Stimulated activated CD8-positive, alpha-beta memory T cell treated with anti-CD3 and anti-CD28 coated beads, Interleukin-12 subunit alpha, Interleukin-12 subunit beta, amount 100 ng/mL, for 4 hours (primary cell): ENCODE measurements around the gene NDEL1.

Source experiments
- DNase-seq: peaks from one replicate; pipeline ENCODE4 v3.0.0-alpha.2; 2020; ENCODE audit warnings: low read depth

NDEL1 gene

GRCh38 chr17:8477715-8478441, 42.2 kb downstream of the NDEL1 start:
- no peak for DNase-seq

- no peak for DNase-seq
Measured at GRCh38 chr17:8479431-8479947, 43.8 kb downstream of the NDEL1 start.

DNA sequence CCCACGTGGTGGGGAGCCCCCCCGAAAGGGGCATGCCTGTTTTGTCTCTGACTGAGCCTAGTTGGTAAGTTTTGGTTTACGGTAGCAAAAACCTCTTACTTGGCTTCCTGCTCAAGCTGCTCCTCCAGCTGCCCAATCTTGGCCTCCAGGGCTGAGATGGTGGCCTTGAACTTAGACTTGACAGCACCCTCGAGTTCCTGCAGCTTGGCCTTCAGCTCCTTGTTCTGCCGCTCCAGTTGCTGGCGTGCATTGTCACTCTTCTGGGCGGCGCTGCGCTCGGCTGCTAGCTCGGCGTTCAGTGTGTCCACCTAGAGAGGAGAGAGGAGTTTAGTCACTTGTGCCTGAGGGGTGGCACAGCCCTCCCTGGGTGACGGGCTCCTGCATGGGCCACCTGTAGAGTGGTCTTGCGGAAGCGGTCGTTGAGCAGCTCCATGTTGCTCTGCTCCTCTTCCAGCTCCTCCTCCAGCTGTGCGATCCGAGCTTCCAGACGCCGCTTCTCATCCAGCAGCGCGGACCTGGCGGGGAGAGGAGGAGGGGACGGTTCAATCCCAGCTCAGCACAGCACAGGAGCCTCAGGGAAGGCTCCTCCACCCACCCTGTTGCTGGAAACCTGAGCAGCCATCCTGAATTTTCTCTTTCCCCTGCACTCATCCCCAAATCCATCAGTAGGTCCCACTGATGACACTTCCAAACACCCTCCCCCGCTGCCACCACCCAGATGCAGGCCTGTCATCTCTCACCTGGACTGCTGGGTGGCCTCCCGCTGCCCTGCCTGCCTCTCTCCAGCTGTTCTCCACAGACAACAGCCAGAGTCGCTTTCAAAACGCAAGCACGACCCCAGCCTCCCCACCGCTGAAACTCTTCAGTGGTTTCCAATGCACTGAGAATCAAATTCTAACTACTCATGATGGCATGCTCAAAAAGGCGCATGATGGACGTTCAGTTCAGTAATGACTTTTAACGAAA, 44.6 kb downstream of the NDEL1 start:
- DNase-seq, result no peak

GRCh38 chr17:8481089-8481488, 45.4 kb downstream of the NDEL1 start:
- no peak for DNase-seq

- no peak for DNase-seq
Measured at GRCh38 chr17:8481703-8482102, 46.0 kb downstream of the NDEL1 start.

- DNase-seq, result no peak
Measured at GRCh38 chr17:8482546-8482945, 46.9 kb downstream of the NDEL1 start.

DNA sequence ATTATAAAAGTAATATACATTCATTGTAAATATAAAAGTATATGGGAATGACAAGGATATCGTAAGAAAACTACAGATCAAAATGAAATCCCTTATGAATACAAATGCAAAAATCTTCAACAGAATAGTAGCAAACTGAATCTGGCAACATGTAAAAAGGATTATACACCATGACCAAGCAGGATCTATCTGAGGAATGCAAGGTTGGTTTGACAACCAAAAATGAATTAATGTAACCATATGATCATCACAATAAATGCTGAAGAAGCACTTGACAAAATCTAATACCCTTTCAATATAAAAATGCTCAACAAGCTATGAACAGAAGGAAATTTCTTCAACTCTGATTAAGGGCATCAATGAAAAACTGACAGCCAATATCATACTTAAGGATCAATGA, 48.8 kb downstream of the NDEL1 start:
- no peak for DNase-seq

DNA sequence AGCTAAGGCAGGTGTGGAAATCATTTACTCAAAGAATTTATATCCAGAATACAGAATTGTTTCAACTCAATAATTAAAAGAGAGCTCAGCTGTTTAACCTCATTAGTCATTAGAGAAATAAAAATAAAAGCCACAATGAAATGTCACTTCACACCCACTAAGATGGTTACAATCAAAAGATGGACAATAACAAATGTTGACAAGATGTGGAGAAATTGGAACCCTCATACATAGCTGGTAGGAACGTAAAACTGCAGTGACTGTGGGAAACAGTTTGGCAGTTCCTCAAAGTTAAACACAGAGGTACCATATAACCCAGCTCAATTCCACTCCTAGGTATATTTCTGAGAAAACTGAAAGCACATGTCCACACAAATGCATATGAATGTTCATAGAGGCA, 49.8 kb downstream of the NDEL1 start:
- no peak for DNase-seq

- DNase-seq, result no peak
Measured at GRCh38 chr17:8487130-8487645, 51.5 kb downstream of the NDEL1 start.

DNA sequence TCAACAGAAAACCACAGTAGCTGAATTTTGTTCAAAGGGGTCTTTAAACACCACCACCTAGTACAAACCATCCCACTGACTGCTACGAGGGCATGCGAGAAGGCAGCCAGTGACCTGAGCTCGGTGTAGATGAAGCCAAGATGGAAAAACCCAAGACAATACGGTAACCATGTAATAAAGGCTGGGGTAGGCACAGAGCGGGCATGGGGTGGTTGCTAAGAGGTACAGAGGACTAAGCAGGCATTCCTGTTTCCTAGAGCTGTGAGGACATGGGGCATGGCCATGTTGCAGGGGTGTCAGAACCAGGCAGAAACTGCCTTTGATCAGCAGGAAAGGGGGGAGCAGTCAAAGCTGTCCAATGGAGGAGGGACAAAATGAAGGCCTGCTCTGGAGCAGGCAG, 52.1 kb downstream of the NDEL1 start:
- DNase-seq, result no peak

GRCh38 chr17:8488491-8488890, 52.8 kb downstream of the NDEL1 start:
- no peak for DNase-seq

DNA sequence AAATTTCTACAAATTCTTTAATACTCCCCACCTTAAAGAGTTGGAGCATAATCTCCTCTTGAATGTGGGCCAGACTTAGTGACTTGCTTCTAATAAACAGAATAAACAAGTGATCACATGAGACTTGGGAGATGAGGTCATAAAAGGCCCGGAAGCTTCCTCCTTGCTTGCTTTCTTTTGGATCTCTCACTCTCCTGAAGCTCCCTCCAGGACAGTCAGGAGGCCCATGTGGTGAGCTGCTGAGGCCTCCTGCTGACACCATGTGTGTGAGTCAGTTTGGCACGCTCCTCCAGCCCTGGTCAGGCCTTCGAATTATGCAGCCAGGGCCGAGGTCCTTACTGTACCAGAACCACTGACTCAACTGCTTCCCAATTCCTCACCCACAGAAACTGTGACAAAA, 53.2 kb downstream of the NDEL1 start:
- DNase-seq, result no peak

GRCh38 chr17:8489841-8490240, 54.2 kb downstream of the NDEL1 start:
- no peak for DNase-seq

GRCh38 chr17:8490256-8491023, 54.8 kb downstream of the NDEL1 start:
- no peak for DNase-seq

GRCh38 chr17:8492121-8492520, 56.4 kb downstream of the NDEL1 start:
- no peak for DNase-seq

DNA sequence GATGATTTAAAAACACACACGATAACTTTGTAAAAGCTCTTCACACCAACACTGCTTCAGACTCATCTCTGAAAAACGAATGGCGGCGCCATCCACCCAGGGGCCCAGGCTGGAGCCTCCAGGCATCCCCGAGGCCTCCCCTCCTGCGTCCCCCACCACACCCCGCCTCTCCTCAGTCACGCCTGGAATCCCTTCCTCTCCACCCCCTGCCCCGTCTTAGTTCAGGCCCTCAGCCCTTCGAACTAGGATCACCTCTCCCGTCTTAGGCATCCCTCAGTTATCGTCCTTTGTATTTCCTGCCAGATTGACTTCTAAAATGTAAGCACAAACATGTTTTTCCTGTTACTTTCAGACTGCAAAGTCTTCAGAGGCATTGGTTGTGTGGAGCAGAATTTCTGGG, 58.3 kb downstream of the NDEL1 start:
- DNase-seq, result no peak

GRCh38 chr17:8494506-8495111, 58.9 kb downstream of the NDEL1 start:
- DNase-seq, result no peak

GRCh38 chr17:8496081-8496480, 60.4 kb downstream of the NDEL1 start:
- no peak for DNase-seq

- DNase-seq, result no peak
Measured at GRCh38 chr17:8499171-8499570, 63.5 kb downstream of the NDEL1 start.

DNA sequence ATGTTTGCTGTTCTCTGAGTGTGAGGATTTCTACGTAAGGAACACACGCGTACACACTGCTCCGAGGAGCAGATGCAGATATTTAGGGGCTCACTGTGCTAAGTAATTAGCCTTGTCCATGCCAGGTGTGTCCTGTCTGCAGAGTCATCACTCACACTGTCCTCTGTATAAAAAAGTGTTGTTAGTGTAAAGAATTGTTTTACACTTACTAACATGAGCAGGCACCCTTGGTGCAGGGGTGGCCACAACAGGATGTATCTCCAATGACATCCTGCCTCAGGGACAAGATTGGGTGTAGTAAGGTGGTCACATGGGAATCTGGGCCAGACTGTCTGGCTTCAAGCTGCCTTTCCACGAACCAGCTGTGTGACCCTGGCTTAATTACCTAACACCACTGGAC, 63.9 kb downstream of the NDEL1 start:
- no peak for DNase-seq

DNA sequence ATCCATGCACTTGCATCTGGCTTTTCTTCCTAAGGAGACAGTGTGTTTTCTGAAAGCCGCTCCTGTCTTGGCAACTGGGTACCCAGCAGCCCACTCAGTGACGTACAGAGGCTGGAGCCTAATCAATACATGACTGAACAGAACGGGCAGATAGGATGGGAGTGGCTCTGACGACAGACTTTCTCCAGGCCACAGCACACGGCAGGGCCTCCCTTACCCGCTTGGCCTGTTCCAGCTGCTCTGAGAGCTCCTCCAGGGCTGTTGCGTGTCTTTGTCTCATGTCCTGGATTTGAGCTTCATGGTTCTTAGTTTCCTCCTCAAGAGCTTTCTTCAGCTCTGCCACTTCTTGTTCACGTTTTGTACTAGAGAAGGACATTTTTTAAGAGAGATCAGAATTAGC, 64.9 kb downstream of the NDEL1 start:
- no peak for DNase-seq

DNA sequence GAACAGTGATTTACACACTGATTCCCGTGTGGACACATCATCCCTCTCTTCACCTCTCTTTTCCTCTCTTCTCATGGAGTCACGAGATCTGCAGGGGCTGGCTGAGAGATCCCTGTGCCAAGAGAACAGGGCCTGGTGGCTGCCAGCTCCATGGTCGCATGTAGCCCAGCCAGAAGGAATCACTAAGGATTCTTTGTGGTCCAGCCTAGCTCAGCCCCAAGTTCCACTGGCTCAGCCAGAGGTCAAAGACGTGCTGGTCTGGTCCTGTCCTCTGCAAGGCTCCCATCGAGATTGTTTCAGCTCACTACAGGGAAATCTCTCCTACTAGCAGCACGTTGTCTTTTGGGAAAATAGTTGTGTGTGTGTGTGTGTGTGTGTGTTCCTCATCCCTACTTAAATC, 66.4 kb downstream of the NDEL1 start:
- no peak for DNase-seq
